ENCODE data around the gene TEAD4.

TEAD4 gene

DNA sequence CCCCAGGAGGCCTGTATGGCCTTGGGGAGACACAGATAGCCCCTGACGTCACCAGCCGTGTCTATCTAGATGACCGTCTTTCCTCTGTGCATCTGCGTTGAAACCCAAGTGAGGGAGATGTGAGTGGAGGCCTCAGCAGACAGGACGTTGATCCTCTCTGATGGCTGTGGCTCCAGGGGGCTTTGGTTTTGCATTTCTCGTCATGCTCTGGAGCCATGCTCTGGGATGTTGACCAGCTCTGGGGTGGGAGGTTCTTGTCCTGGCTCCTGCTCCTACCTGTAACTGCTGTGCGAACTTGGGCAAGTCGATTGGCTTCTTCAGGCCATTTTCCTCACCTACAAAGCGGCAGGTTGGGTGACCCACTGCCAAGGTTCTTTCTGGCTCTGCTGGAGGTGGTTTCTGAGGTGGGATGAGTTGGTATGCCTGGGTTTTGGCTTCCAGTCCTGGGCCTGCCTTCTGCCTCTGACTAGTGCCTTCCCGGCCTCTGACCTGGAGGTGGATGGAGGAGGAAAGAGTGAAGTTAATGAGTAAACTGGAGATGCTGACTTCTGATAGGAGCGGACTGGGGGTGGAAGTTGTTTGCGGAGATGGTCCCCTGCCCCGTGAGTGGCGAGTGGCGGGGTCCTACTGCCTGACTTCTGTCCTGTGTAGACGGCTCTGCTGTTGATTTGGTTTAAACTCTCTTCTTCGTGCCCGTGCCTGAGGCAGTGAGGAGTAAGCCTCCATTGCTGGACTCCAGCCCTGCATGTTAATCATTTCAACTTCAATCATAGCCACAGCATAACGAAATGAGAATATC is 126.3 kb downstream of the TEAD4 start:
- DNase-seq, result no peak

DNA sequence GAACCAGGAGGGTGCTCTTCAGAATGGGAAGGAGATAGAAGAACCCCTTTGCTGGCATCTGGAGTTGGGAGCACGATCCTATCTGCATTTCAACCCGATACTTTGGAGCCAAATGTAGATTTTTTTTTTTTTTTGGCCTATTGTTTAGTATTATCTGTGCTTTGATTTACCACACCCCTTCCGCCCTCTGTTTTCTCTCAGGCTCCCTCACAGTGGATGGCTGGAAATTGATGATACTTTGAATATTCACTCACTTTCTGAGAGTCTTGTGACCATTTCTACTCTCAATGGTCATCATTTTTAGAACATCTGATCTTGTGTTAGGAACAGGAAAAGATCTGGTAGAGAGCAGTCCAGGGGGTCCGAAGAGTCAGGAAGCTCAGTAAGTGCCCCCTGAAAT is 127.0 kb downstream of the TEAD4 start:
- DNase-seq, result no peak

DNA sequence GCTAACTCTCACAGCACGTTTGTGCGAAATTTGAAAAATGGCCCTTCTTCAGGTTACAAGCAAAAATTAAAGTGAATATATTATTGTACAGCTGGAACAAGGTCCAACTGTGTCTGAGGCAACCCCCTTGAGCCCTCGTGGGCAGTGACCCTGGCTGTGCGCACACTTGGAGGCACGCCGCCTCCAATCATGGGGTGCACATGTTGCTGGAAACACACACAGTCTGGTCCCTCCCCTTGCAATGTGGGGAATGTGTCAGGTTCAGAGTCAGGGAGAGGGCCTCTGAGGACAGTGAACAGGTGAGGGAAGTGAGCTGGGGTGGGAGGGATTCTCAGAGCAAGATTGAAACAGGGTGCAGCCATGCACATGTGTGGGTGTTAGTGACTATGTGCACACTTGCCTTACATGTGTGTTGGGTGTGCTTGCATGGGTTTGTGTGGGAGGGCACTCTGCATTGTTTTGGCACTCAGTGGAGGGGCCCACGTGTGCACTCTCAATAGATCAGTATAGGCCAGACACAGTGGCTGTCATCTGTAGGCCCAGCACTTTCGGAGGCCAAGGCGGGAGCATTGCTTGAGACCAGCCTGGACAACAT is 127.6 kb downstream of the TEAD4 start:
- no peak for DNase-seq

DNA sequence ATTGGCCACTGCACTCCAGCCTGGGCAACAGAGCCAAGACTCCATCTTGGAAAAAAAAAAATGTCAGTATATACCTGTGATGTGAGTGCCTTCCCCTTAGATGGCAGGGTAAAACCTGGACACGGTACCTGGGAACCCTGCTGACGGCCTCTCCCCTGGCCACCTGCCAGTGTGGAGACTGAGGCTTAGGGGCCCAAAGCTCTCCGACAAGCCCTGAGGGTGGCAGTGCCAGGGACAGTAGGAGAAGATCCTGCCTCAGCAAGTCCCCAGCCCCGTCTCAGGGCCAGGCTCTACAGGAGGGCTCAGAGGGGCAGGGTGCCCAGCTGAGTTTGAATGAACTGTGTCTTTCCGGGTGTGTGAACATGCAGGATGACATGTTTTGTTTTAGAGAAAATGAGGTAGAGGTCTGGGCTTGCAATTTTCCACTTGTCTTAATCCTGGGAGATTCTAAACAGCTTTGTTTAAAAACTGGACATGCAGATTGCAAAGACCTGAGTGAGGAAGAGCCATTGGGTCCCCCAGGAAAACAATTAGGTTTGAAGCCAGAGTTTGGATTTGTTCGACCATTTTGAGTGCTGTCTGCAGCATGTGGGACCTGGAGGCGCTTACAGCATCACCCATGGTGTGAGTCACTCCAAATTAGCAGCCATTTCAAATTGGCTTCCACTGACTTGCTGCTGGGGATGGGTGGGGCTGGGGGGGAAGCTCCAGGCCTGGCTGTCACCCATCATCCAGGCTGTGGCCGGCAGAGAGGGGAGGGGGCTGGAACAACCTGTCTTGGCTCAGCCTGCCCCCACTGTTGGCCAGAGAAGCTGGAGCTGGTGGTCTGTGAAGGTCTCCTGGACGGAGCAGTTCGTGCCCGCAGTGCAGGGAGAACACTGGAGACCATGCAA is 128.8 kb downstream of the TEAD4 start:
- no peak for DNase-seq

DNA sequence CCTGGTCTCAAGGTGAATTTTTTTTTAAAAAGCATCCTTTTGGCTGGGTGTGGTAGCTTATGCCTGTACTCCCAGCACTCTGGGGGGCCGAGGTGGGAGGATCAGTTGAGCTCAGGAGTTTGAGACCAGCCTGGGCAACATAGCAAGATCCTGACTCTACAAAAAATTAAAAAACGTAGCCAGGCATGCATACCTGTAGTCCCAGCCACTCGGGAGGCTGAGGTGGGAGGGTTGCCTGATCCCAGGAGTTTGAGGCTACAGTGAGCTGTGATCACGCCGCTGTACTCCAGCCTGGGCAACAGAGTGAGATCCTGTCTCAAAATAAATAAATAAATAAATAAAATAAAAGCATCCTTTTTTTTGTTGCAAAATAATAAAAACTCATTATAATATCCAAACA is 130.4 kb downstream of the TEAD4 start:
- DNase-seq, result no peak
